OCI-LY3 (cell line): Measurements from ENCODE around the gene FAM53A.

Experiments
- EZH2phosphoT487 ChIP-seq: fragments of 200-600 bp; shearing (Covaris generic); IDR thresholded peaks from 2 replicates; pipeline ENCODE4 v1.6.1; 2018; ENCODE audit warnings: antibody characterized with exemption, mixed run types, low read depth
- TF ChIP-seq, protein P1 (sequence below): fragments of 200-600, 300-600 bp; sonication (generic); IDR thresholded peaks from 2 replicates; pipeline ENCODE4 v1.5.1; 2014; ENCODE audit warnings: antibody characterized with exemption, low read length, low read depth

DNA sequence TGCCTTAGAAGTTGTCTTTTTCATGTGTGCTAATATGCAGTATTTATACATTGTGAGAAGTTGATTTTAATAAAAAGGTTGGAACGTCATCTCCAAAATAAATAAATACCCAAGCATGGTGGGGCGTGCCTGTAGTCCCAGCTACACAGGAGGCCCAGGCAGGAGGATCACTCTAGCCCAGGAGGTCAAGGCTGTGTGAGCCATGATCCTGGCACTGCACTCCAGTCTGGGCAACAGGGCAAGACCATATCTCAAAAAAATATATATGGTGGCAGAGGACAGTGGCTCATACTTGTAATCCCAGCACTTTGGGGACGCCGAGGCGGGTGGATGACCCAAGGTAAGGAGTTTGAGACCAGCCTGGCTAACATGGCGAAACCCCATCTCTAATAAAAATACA is 21.6 kb upstream of the FAM53A start:
- TF ChIP-seq, protein P1, sequence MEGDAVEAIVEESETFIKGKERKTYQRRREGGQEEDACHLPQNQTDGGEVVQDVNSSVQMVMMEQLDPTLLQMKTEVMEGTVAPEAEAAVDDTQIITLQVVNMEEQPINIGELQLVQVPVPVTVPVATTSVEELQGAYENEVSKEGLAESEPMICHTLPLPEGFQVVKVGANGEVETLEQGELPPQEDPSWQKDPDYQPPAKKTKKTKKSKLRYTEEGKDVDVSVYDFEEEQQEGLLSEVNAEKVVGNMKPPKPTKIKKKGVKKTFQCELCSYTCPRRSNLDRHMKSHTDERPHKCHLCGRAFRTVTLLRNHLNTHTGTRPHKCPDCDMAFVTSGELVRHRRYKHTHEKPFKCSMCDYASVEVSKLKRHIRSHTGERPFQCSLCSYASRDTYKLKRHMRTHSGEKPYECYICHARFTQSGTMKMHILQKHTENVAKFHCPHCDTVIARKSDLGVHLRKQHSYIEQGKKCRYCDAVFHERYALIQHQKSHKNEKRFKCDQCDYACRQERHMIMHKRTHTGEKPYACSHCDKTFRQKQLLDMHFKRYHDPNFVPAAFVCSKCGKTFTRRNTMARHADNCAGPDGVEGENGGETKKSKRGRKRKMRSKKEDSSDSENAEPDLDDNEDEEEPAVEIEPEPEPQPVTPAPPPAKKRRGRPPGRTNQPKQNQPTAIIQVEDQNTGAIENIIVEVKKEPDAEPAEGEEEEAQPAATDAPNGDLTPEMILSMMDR = no peak
- no peak for TF ChIP-seq EZH2phosphoT487
